HCEC 1CT (cell line): ENCODE measurements around the gene PAM16.

Source experiments
- DNase-seq: peaks from one replicate; pipeline ENCODE4 v3.0.0-alpha.2; 2017

PAM16 gene

GRCh38 chr16:4293181-4293716 lies 57.9 kb downstream of the PAM16 start:
- no peak for DNase-seq

GRCh38 chr16:4291699-4292098 lies 59.4 kb downstream of the PAM16 start:
- no peak for DNase-seq
